ENCODE results near the gene LRRC1. TPM values are rescaled to one million over a fixed set of nuclear protein-coding genes. Genes with fewer than 3 reads are reported as not detected.

LRRC1 gene
- 1 to 10 TPM; 3.2 to 3.6 TPM for total RNA-seq

DNA sequence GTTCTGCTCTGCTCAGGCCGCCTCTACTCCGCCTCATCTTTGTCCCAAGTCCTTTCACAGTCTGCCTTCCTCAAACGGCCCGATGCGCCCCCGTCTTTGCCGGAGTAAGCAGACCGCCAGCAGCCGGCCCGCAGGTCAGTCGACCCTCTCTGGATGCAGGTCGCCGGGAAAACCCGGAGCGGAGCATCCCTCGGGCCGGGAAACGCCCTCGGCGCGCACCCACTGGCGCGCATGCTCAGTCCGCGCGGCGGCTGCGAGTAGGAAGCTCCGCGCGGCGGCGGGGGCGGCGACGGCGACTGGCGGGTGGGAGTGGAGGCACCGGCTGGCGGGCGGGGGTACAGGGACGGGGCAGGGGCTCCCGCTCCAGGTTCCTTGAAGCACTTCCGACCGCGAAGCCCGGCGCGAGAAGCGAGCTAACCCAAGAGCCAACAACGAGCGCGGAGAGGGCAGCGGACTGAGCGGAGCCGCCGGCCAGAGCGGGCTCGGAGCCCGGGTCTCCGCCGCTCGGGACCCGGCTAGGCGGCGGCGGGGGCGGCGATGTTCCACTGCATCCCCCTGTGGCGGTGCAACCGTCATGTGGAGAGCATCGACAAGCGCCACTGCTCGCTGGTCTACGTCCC is at the start of gene LRRC1:
Gene LRRC1, plus strand, starts transcription at position 286 of the 620 bp plus-strand sequence. Its CDS starts 252 bp downstream, at position 538.

Other genes with a start within 250 kb of the LRRC1 start
- 10 to 100 TPM; 23.5 to 24.1 TPM for gene GCLC, start 249.9 kb upstream of the LRRC1 start, total RNA-seq
- under 1 TPM; 0.14 to 0.23 TPM for gene KLHL31, start 129.2 kb upstream of the LRRC1 start, total RNA-seq